ENCODE results near the gene SELENBP1. TPM values are rescaled to one million over a fixed set of nuclear protein-coding genes. Genes with fewer than 3 reads are reported as not detected.

Gene SELENBP1
- total and polyA plus RNA-seq, 3 donors from 2014 or later = 13.0 to 31.8 (median 15.1) TPM

DNA sequence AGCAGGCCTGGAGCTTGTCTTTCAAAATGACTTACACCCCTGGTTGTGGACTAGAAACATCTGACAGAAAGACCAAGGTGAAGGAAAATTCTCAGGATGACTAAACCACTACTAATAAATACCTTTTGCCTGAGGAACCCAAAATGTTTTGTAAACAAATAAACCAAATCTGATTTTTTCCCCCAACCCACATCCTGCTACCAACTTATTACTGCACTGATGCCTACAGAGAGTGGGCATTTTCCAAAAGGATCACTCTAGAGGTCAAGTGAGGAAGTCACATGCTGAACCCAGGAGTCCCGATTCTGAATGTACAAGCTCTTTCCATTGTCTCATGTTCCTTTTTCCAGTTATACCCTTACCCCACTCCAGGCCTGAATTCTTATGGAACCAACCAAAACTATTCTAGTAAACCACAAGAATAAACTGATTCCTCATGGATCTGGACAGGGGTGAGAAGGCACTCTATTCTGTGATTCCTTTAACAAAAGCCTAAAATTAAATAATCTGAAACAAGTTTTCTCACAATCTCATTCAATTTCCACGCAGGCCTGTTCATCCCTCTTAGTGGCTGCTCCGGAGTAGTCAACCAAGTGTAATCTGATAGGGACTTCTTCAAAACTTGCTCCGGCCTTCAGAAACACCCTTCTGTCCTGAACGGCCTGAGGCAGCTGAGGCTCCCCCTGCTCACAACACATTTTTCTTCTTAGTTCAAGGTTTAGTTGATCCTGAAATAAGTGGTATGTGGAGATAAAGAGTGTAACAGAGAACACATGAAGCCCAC is 46.7 kb downstream of the SELENBP1 start:
- Histone ChIP-seq H3K27me3 (no peaks in the 10 kb centered on the region), H3K36me3 (ENCODE audit: low read depth, missing control alignments) (no peaks in the 10 kb centered on the region), H3K4me1 (peaks cover 18% of the 10 kb centered on the region), H3K9me3 (no peaks in the 10 kb centered on the region), H3K27ac (peak overlapping the region in 1 of 2 donors; percentile 95), H3K4me3 (peak overlapping the region in 1 of 2 donors; percentile 94)
- no peak for TF ChIP-seq POLR2A (IDR thresholded peaks at IDR 0.05)
- TF ChIP-seq, protein P1, sequence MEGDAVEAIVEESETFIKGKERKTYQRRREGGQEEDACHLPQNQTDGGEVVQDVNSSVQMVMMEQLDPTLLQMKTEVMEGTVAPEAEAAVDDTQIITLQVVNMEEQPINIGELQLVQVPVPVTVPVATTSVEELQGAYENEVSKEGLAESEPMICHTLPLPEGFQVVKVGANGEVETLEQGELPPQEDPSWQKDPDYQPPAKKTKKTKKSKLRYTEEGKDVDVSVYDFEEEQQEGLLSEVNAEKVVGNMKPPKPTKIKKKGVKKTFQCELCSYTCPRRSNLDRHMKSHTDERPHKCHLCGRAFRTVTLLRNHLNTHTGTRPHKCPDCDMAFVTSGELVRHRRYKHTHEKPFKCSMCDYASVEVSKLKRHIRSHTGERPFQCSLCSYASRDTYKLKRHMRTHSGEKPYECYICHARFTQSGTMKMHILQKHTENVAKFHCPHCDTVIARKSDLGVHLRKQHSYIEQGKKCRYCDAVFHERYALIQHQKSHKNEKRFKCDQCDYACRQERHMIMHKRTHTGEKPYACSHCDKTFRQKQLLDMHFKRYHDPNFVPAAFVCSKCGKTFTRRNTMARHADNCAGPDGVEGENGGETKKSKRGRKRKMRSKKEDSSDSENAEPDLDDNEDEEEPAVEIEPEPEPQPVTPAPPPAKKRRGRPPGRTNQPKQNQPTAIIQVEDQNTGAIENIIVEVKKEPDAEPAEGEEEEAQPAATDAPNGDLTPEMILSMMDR (IDR thresholded peaks at IDR 0.05) = no peak
- 13 to 16% methylated on average over 5 of the region's 5 CpGs for WGBS, 2 donors
- no peak for DNase-seq
- intact Hi-C loops (cut with DNase I; ENCODE audit: low total_unique reads) = no loop called here

DNA sequence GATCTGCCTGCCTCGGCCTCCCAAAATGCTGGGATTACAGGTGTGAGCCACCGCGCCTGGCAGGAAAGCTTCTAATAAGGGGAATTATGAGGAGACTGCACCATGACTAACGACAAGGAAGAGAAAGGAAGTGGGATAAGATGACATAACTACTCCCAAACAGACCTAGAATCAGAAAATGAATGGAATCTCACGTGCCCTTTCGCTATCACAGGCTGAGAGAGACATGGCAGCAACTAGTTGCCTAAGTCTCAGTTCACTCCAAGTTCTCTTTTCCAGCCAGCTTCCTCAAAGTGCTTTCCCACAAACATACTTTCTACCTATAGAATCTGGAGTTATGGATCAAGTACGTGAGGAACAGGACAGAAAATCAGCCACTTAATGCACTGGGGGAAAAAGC is 47.3 kb downstream of the SELENBP1 start:
- H3K27me3 ChIP-seq = no peaks in the 10 kb centered on the region
- WGBS, 2 donors = 75 to 83% methylated on average over 7 of the region's 7 CpGs
- intact Hi-C loops (cut with DNase I; ENCODE audit: low total_unique reads) = no loop called here
- H3K36me3 ChIP-seq (ENCODE audit: low read depth, missing control alignments) = no peaks in the 10 kb centered on the region
- TF ChIP-seq POLR2A (IDR thresholded peaks at IDR 0.05) = no peak
- TF ChIP-seq, protein P1 (IDR thresholded peaks at IDR 0.05) = no peak
- no peak overlapping the region for H3K27ac ChIP-seq
- no peaks in the 10 kb centered on the region for H3K9me3 ChIP-seq
- DNase-seq = no peak
- H3K4me3 ChIP-seq = no peak overlapping the region
- H3K4me1 ChIP-seq = peaks cover 18% of the 10 kb centered on the region

DNA sequence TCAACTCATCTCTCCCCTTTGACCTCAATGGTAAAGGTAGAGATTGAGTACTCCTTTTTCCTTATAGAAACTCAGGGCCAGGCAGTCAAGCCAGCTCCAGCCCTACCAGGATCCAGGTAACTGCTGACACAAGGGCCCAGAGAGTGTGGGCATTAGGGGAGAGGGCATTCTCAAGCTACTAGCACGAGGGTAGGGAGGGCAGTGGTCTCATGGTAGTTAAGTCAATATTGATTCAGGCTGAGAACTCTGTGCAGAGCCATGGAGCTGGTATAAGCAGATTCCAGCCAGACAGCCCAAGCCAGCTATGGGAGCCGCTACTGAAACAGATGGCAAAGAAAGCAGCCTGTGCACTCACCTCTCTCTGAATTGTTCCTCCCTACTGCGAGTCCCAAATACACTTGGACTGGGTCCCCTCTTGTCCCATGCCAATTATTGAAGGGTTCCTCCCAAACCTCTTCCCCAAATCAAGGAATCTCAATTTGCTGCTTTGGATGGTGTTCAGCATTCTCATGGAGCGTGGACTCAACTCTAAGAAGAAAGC is 48.0 kb downstream of the SELENBP1 start:
- no peaks in the 10 kb centered on the region for H3K27me3 ChIP-seq
- intact Hi-C loops (cut with DNase I; ENCODE audit: low total_unique reads) = no loop called here
- no peaks in the 10 kb centered on the region for H3K36me3 ChIP-seq (ENCODE audit: low read depth, missing control alignments)
- WGBS, 2 donors = 91 to 97% methylated on average over 4 of the region's 4 CpGs
- H3K4me3 ChIP-seq = no peak overlapping the region
- peaks cover 18% of the 10 kb centered on the region for H3K4me1 ChIP-seq
- no peak overlapping the region for H3K27ac ChIP-seq
- TF ChIP-seq, protein P1 (IDR thresholded peaks at IDR 0.05) = no peak
- no peak for TF ChIP-seq POLR2A (IDR thresholded peaks at IDR 0.05)
- no peak for DNase-seq
- H3K9me3 ChIP-seq = no peaks in the 10 kb centered on the region

DNA sequence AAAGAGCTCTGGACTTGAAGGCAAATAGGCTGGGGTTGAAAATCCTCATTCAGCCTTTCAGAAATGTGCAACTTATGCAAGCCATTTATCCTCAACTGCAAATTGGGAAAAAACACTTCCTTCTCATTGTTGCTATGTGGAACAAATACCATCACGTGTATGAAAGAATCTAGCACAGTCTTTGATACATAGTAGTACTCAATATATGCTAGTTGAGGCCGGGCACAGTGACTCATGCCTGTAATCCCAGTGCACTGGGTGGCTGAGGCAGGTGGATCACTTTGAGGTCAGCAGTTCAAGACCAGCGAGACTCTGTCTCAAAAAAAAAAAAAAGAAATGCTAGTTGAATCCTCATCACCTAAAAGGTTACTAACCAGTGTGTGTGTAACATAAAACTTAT is 53.5 kb downstream of the SELENBP1 start:
- intact Hi-C loops (cut with DNase I; ENCODE audit: low total_unique reads) = no loop called here

More for the DNA sequence above, 53.5 kb downstream of the SELENBP1 start:
- WGBS, 2 donors = 74 to 75% methylated on average over 3 of the region's 3 CpGs
- no peaks in the 10 kb centered on the region for H3K36me3 ChIP-seq (ENCODE audit: low read depth, missing control alignments)
- no peak overlapping the region for H3K27ac ChIP-seq
- peaks cover 8% of the 10 kb centered on the region for H3K4me1 ChIP-seq
- no peak overlapping the region for H3K4me3 ChIP-seq
- DNase-seq = no peak
- TF ChIP-seq POLR2A (IDR thresholded peaks at IDR 0.05) = no peak
- TF ChIP-seq, protein P1 (IDR thresholded peaks at IDR 0.05) = no peak
- H3K27me3 ChIP-seq = no peaks in the 10 kb centered on the region
- H3K9me3 ChIP-seq = no peaks in the 10 kb centered on the region

All from testis (tissue), 3 donors.